GM21447 (cell line): ENCODE data around the gene GNL1.

Experiments
- ATAC-seq: cut with Tn5 transposase; IDR thresholded peaks from one replicate; pipeline ENCODE4 v1.9.1; 2021; ENCODE audit not compliant: unreplicated experiment

The GNL1 gene, protein sequence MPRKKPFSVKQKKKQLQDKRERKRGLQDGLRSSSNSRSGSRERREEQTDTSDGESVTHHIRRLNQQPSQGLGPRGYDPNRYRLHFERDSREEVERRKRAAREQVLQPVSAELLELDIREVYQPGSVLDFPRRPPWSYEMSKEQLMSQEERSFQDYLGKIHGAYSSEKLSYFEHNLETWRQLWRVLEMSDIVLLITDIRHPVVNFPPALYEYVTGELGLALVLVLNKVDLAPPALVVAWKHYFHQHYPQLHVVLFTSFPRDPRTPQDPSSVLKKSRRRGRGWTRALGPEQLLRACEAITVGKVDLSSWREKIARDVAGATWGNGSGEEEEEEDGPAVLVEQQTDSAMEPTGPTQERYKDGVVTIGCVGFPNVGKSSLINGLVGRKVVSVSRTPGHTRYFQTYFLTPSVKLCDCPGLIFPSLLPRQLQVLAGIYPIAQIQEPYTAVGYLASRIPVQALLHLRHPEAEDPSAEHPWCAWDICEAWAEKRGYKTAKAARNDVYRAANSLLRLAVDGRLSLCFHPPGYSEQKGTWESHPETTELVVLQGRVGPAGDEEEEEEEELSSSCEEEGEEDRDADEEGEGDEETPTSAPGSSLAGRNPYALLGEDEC

DNA sequence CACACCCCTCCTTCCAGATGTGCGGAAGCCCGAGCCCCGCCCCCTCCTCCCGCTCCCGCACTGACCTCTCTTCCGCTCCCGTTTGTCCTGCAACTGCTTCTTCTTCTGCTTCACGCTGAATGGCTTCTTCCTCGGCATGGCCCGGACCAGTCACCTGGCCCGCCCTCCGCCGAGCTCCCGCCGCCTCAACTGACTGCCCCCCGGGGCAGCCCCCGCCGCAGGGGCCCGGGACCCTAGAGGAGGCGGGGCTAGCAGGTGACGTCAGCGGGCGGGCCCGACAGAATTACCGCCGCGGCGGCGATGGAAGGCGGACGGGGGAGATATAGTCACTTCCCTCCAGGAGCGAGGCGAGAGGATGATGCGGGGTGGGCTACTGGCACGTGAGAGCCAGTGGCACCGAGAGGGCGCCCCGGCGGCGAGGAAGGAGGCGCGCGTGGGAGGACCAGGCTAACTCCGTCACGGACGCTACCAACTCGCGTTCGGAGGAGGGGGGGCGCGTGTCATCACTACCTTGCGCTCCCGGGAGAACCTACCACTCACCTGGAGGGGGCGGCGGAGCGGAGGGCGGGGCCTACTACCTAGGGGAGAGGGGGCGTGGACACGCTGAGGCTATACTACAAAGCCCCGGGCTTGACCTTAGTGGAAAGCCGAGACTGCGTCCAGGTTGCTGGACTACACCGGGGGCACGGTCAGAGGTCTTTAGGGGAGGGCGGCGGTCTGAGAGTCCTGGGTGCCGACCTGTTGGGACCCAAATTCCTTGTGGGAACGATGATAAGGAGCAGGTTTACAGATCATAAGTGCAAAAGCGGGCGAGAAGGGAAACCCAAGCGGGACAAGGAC lies at the start of gene GNL1:
Gene GNL1, minus strand, starts transcription at position 424 of the 840 bp plus-strand sequence. Its CDS starts 286 bp downstream, at position 138.
- peak; percentile 78 for ATAC-seq

GRCh38 chr6:30603961-30604360 lies 47.7 kb upstream of the GNL1 start:
- ATAC-seq, result no peak

- ATAC-seq, result no peak
Observed at GRCh38 chr6:30601815-30602641, 45.7 kb upstream of the GNL1 start.

DNA sequence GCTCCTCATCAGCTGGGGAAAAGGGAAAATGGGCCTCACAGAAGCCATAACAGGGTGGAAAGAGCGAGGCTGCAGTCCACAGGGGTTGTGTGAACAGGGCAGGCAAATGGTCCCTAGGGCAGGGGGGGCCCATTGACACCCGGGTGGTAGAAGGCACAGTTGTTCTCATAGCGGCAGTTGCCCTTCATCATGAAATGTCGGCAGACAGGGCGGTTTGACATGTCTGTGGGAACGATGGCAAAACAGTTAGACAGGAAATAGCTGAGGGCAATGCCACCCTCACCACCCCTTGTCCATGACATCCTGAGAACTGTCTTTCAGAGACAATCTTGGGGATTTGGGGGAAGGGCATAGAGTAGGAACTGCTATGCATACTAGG lies 45.1 kb upstream of the GNL1 start:
- ATAC-seq, result no peak

DNA sequence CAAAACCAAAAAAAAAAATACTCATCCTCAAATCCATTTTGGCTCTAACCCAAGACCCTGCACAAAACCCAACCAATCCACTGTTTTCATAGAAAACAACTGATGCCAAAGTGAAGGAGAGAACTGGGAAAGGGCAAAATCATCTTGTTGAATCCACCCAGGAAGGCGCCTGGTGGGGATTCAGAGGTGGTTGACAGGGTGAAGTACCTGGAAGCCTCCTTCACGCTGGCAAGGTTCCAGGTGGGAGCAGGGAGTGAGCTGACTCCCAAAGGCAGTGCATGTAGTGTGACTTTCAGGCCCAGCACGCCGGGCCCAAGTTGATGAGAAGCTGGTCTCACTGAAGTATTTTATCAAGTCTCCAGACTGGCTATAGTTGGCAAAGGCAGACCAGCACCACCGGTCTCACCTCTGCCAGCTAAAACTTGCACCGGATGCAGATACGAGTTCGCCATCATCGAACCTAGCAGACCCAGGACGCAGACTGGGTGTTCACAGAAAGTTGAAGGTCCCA lies 44.2 kb upstream of the GNL1 start:
- no peak for ATAC-seq

GRCh38 chr6:30599625-30600324 lies 43.5 kb upstream of the GNL1 start:
- no peak for ATAC-seq

GRCh38 chr6:30598912-30599624 lies 42.8 kb upstream of the GNL1 start:
- ATAC-seq, result no peak

- peak; percentile 72 for ATAC-seq
Observed at GRCh38 chr6:30597315-30598144, 41.2 kb upstream of the GNL1 start.

DNA sequence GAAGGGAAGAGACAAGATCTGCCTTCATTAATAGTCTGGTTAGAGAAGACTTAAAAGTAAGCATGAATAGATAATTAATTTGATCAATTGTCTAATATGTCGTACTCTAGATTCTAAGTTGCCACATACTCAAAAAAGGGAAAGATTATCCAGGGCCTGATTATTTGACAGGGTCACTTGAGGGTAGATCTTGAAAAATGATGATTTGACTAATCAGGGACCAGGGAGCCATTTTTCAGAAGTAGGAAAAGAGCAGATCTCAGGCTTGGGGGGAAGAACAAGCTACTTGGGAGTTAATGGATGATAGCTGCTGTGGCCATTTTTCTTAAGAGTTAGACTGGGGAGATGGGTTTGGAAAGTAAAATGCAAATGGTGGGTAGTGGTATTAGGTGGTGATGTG lies 36.0 kb upstream of the GNL1 start:
- ATAC-seq, result no peak

DNA sequence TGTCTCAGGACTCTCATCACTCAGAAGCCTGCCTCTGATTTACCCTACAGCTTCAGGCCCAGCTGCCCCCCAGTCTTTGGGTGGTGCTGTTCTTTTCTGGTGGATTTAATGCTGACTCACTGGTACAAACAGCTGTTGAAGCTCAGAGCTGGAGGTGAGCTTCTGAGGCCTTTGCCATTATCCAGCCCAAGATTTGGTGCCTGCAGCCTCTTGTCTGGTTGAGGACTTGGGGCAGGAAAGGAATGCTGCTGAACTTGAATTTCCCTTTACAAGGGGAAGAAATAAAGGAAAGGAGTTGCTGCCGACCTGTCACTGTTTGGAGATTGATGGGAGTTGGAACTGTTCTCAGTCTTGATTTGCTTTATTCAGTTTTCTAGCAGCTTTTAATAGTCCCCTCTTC lies 34.7 kb upstream of the GNL1 start:
- ATAC-seq, result no peak

DNA sequence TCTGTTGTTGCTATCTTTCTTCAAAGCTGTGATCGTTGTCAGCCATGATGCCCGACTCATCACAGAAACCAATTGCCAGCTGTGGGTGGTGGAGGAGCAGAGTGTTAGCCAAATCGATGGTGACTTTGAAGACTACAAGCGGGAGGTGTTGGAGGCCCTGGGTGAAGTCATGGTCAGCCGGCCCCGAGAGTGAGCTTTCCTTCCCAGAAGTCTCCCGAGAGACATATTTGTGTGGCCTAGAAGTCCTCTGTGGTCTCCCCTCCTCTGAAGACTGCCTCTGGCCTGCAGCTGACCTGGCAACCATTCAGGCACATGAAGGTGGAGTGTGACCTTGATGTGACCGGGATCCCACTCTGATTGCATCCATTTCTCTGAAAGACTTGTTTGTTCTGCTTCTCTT lies 34.2 kb upstream of the GNL1 start:
- no peak for ATAC-seq

GRCh38 chr6:30589754-30590358 lies 33.6 kb upstream of the GNL1 start:
- no peak for ATAC-seq

- ATAC-seq, result no peak
Observed at GRCh38 chr6:30583921-30584320, 27.6 kb upstream of the GNL1 start.

DNA sequence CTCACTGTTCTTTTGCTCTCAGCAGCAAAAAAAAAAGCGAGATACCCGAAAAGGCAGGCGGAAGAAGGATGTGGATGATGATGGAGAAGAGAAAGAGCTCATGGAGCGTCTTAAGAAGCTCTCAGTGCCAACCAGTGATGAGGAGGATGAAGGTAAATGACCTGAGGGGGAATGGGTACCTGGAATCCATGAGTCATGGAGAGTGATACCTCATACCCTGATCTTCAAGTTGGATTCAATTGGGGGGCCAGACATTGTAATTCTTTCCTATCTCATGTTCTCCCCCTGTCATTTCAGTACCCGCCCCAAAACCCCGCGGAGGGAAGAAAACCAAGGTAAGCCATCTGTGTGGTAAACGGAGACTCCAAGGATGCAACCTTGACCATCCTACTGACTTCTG lies 21.8 kb upstream of the GNL1 start:
- ATAC-seq, result no peak

- ATAC-seq, result no peak
Observed at GRCh38 chr6:30573113-30573512, 16.8 kb upstream of the GNL1 start.

DNA sequence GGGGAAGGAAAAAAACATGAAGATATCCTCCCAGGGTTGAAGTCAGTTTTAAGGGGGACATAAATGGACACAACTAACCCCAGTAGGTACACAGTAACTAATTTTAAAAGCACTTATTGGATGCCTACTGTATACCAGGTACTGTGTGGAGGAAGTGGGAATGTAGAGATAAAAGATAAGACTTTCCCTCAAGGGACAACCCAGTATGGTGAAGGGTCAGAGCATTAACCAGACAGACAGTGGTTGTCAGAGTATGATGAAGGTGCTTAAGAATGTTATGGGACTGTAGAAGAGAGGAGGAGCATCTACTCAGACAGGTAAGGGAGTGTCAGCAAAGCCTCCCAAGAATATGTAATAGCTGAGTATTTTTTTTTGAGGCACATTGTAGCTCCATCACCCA lies 15.9 kb upstream of the GNL1 start:
- no peak for ATAC-seq

GRCh38 chr6:30571762-30572082 lies 15.4 kb upstream of the GNL1 start:
- ATAC-seq, result no peak

DNA sequence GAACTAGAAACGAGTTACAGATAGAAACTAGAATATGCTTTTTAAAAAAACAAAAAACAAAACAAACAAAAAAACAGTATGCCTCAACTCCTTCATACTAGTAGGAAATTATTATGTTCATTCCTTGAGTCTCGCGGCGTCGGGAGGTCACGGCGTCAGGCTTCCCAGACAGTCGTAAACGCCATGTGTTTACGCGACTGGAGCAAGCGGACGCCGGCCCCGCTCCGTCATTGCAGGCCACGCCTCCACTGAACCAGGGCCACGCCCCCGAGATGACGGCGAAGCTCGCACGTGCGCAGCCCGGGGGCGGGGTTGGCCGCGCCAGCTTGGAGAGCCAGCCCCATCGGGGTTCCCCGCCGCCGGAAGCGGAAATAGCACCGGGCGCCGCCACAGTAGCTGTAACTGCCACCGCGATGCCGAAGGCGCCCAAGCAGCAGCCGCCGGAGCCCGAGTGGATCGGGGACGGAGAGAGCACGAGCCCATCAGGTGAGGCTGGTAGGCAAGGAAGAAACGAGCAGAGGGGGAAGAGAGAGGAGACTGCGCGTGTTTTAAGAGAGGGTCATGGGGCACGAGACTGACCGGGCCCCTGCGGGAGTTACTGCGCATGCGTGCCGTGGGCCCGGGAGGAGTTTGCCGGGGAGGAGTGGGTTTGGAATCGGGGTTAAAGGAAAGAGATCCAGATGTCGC lies 14.9 kb upstream of the GNL1 start, which contains the start of gene ABCF1:
Gene ABCF1, plus strand, starts transcription at position 368 of the 687 bp plus-strand sequence. Its CDS starts 46 bp downstream, at position 414.
- peak; percentile 87 for ATAC-seq
